Right lung (tissue), 5 donors: Measurements from ENCODE around the gene SOD3. TPM values are rescaled to one million over a fixed set of nuclear protein-coding genes. Genes with fewer than 3 reads are reported as not detected.
A peak's percentile ranks its signal among the peaks of the same experiment; 100 is the strongest.

Experiments
- DNase-seq, 2 donors: peaks; one replicate each; pipeline ENCODE4 v3.0.0-alpha.2; 2013
- polyA plus RNA-seq, 5 donors: library from polyadenylated mRNA; unstranded; fragments of 120-200 nt; gene quantifications; one replicate each; pipeline versions ENCODE4 v1.2.1 to v1.2.3, GENCODE V29; 2013; ENCODE audit warnings: inconsistent platforms in 1 of 5, low replicate concordance in 1 of 5; ENCODE audit not compliant: insufficient read length in 5 of 5, insufficient read depth in 1 of 5

Gene SOD3
- polyA plus RNA-seq, 5 donors = 11.7 to 29.0 (median 17.6) TPM

GRCh38 chr4:24772952-24773351 lies 22.4 kb upstream of the SOD3 start:
- DNase-seq = no peak

GRCh38 chr4:24774452-24774851 lies 20.9 kb upstream of the SOD3 start:
- DNase-seq = no peak

- DNase-seq = no peak
These were observed 20.3 kb upstream of the SOD3 start for GRCh38 chr4:24775032-24775605.

- no peak for DNase-seq
These were observed 19.6 kb upstream of the SOD3 start for GRCh38 chr4:24775750-24776149.

GRCh38 chr4:24777536-24778463 lies 17.6 kb upstream of the SOD3 start:
- DNase-seq = no peak

- peak; percentile 91 to 94 for DNase-seq
These were observed 16.7 kb upstream of the SOD3 start for GRCh38 chr4:24778464-24779225.

GRCh38 chr4:24780936-24781495 lies 14.4 kb upstream of the SOD3 start:
- no peak for DNase-seq

GRCh38 chr4:24781999-24782745 lies 13.2 kb upstream of the SOD3 start:
- no peak for DNase-seq

GRCh38 chr4:24783506-24783905 lies 11.9 kb upstream of the SOD3 start:
- no peak for DNase-seq

GRCh38 chr4:24791043-24791442 lies 4.3 kb upstream of the SOD3 start:
- DNase-seq = no peak

- no peak for DNase-seq
These were observed 2.8 kb upstream of the SOD3 start for GRCh38 chr4:24792552-24792951.

- no peak for DNase-seq
These were observed 2.0 kb upstream of the SOD3 start for GRCh38 chr4:24793219-24794005.

- DNase-seq = no peak
These were observed 1.3 kb upstream of the SOD3 start for GRCh38 chr4:24794051-24794450.

GRCh38 chr4:24794480-24794879 lies 893 bp upstream of the SOD3 start:
- DNase-seq = no peak

GRCh38 chr4:24795666-24796381 lies 451 bp downstream of the SOD3 start:
- no peak for DNase-seq

- no peak for DNase-seq
These were observed 1.2 kb downstream of the SOD3 start for GRCh38 chr4:24796620-24797019.

- DNase-seq = no peak
These were observed 2.8 kb downstream of the SOD3 start for GRCh38 chr4:24798036-24798610.

- no peak for DNase-seq
These were observed 3.8 kb downstream of the SOD3 start for GRCh38 chr4:24799196-24799543.

GRCh38 chr4:24799544-24800324 lies 4.4 kb downstream of the SOD3 start:
- no peak for DNase-seq
